ENCODE measurements around the gene IQCE.
A peak's percentile ranks its signal among the peaks of the same experiment; 100 is the strongest.

Gene IQCE, protein sequence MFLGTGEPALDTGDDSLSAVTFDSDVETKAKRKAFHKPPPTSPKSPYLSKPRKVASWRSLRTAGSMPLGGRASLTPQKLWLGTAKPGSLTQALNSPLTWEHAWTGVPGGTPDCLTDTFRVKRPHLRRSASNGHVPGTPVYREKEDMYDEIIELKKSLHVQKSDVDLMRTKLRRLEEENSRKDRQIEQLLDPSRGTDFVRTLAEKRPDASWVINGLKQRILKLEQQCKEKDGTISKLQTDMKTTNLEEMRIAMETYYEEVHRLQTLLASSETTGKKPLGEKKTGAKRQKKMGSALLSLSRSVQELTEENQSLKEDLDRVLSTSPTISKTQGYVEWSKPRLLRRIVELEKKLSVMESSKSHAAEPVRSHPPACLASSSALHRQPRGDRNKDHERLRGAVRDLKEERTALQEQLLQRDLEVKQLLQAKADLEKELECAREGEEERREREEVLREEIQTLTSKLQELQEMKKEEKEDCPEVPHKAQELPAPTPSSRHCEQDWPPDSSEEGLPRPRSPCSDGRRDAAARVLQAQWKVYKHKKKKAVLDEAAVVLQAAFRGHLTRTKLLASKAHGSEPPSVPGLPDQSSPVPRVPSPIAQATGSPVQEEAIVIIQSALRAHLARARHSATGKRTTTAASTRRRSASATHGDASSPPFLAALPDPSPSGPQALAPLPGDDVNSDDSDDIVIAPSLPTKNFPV

GRCh38 chr7:2558629-2559282 lies at the start of gene IQCE:
TSS of gene IQCE (plus strand) at chr7:2558979. CDS start at chr7:2559182, 203 bp downstream.
- DNase-seq (ENCODE audit: low read depth in 4 of 4, low spot score in 1 of 4) = peak; percentile 74 to 89 (median 83)

GRCh38 chr7:2509298-2509906 lies 49.4 kb upstream of the IQCE start:
- DNase-seq (ENCODE audit: low read depth in 4 of 4, low spot score in 1 of 4) = no peak

- no peak for DNase-seq (ENCODE audit: low read depth in 4 of 4, low spot score in 1 of 4)
These were observed 48.5 kb upstream of the IQCE start for GRCh38 chr7:2510130-2510776.

DNA sequence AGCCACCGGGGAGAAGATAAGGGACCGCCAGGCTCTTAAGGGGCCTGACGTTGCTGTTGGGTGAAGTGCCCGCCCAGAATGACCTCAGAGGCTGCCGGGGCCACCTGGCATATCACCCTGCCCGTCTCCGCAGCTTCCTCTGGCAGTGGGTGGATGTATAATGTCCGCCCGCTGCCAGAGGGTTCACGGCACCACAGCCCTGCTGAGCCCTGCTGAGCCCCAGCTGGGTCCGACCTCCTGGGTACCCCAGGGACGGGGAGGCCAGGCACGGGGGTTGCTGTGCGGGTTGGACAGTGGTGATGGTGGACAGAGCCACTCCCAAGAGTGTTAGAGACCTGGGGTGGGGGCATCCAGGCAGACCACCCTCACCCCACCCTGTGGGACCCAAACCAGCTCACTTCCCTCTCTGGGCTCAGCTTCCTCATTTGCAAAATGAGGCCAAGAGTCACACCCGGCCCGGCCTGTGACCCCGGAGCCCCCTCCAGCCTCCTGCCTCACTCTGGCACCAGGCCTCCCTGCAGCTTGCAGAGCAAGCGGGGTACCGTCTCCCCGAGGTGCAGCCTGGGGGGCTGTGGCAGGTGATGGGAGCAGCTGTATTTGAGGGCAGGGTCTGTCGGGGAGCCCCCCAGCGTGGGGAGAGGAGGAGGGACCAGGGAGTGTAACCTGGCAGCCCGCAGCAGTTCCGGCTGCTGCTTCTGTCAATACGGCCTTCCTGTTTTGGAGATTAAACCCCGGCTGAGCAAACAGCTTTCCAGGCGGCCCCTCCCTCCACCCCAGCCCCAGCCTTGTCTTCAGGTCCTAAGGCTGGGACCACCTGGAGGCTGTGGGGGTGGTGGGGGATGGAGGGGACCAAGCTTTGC lies 47.6 kb upstream of the IQCE start:
- no peak for DNase-seq (ENCODE audit: low read depth in 4 of 4, low spot score in 1 of 4)

DNA sequence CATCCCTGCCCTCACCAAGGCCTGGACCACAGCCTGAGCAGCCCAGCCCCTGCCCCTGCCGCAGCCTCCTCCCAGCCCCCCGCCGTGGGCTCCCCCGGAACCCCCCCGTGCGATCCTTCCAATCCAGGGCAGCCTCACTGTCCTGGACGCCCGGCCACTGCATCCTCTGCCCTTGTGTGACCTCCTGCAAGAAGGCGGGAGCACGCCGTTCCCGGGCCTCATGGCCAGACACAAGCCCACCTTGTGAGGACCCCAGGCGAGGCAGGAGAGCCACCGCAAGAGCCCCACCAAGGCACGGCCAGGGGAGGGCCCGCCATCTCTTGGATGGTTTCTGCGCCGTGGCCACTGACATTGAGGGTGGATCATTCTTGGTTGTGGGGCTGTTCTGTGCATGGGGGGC lies 47.0 kb upstream of the IQCE start:
- no peak for DNase-seq (ENCODE audit: low read depth in 4 of 4, low spot score in 1 of 4)

GRCh38 chr7:2512179-2512661 lies 46.6 kb upstream of the IQCE start:
- no peak for DNase-seq (ENCODE audit: low read depth in 4 of 4, low spot score in 1 of 4)

GRCh38 chr7:2512713-2513112 lies 46.1 kb upstream of the IQCE start:
- no peak for DNase-seq (ENCODE audit: low read depth in 4 of 4, low spot score in 1 of 4)

DNA sequence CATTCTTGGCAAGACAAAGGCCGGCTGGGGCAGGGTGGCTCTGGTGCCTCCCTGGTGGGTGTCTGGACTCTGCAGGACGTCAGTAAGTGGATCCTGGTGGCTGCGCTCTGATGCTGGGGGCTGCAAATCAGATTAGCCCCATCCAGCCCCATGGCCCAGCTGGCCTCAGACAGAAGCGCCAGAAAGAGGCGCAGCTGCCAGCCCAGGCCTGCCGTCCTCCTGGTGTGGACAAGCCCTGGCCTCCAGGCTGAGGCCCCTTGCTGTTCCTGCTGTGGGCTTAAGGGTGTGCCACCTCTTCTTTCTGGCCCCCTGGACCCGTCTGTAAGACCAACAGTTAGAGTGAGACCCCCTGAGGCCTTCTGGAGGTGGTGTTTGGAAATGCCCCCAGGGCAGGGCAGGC lies 45.1 kb upstream of the IQCE start:
- no peak for DNase-seq (ENCODE audit: low read depth in 4 of 4, low spot score in 1 of 4)

GRCh38 chr7:2514473-2515423 lies 44.0 kb upstream of the IQCE start:
- no peak for DNase-seq (ENCODE audit: low read depth in 4 of 4, low spot score in 1 of 4)

- no peak for DNase-seq (ENCODE audit: low read depth in 4 of 4, low spot score in 1 of 4)
These were observed 43.2 kb upstream of the IQCE start for GRCh38 chr7:2515424-2516193.

GRCh38 chr7:2516194-2516555 lies 42.6 kb upstream of the IQCE start:
- no peak for DNase-seq (ENCODE audit: low read depth in 4 of 4, low spot score in 1 of 4)

- DNase-seq (ENCODE audit: low read depth in 4 of 4, low spot score in 1 of 4) = no peak
These were observed 41.8 kb upstream of the IQCE start for GRCh38 chr7:2517026-2517425.

- no peak for DNase-seq (ENCODE audit: low read depth in 4 of 4, low spot score in 1 of 4)
These were observed 40.9 kb upstream of the IQCE start for GRCh38 chr7:2517678-2518507.

DNA sequence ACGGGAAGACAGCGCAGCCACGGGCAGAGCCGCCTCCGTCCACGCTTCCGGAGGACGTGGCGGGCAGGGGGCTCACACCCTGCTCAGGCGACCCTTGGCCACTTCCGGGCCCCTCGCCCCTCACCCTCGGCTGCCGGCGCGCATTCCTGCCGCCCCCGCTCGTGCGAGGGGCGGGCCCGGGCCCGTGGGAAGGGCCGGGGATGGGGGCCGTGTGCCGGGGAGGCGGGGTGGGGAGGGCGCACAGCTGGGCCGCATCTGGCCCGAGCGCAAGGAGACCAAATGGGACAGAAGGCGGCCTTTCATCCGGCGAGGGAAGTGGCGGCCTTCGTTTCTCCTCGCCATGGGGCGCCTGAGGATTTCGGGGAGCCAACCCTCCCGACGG lies 40.1 kb upstream of the IQCE start:
- DNase-seq (ENCODE audit: low read depth in 4 of 4, low spot score in 1 of 4) = no peak

DNA sequence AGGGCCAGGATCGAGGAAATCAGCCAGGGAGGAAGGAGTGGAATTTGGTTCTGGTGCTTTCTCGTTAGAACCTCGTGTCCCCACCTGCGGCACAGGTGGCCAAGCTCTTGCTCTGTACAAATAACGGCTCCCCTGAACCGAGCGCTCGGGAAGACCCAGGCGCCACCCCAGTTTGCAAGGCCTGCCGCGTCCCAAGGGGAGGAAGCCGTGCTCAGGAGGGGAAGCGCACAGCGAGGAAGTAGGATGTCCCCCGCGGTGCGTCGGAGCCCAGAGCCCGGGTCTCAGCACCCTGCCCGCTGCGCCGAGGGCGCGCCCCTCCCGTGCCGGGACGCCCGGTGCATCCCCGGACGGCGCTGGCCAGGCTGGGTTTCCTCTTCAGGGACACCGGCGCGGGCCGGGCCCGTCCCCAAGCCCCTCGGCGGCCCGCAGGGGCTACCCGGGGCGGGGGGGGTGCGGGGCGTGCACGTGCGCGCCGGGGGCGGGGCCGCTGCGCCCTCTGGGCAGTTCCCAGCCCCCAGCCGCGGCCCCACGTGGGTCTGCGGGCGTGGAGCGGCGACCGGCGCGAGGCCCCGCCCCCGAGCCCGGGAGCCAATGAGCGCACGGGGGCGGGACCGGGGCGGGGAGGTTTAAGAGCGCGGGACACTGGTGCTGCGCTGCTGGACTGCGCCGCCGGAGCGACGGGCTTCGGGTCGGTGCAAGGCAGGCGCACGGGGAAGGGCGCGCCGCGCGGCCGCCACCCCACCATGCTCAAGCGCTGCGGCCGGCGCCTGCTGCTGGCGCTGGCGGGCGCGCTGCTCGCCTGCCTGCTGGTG lies 39.5 kb upstream of the IQCE start, which contains the start of gene LFNG:
Gene LFNG, plus strand, starts transcription at position 656 of the 812 bp plus-strand sequence. Its CDS starts 88 bp downstream, at position 744.
- DNase-seq (ENCODE audit: low read depth in 4 of 4, low spot score in 1 of 4) = peak; percentile 64 to 84 (median 74)

DNA sequence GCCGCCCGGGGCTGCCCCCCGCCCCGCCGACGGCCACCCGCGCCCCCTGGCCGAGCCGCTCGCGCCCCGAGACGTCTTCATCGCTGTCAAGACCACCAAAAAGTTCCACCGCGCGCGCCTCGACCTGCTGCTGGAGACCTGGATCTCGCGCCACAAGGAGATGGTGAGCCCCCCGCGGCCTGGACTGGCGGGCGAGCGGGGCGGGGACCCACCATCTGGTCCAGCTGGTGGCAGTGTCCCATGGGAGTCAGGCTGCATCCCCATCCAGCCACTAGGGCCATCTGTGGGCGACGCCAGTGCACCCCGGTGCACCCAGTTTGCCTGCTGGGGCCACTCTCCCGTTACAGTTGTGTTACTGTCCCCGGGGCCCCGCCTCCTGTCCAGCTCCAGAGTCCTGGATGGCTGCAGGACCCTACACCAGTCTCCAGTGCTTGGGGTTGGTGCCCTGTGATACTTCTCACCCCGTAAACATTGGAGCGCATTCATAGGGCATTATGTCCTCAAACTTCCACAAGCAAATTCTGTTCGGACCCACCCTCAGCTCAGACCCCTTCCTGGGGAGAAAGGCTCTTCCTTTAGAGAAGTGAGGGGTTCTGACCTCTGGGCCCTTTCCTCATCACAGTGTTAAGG lies 38.5 kb upstream of the IQCE start:
- no peak for DNase-seq (ENCODE audit: low read depth in 4 of 4, low spot score in 1 of 4)
